Lung (tissue), 12 donors: ENCODE data around the gene CALCB. TPM values are rescaled to one million over a fixed set of nuclear protein-coding genes. Genes with fewer than 3 reads are reported as not detected.

Experiments
- ATAC-seq: fragments of 200-7000 bp; cut with Tn5 transposase; one replicate; pipeline ENCODE4 v1.9.1; 2020; ENCODE audit warnings: moderate number of reproducible peaks; ENCODE audit not compliant: insufficient read depth, low FRiP score
- DNase-seq, 3 donors: peaks; one replicate each; pipeline ENCODE4 v3.0.0-alpha.2; 2013 to 2017
- H3K27ac ChIP-seq, 2 donors: one replicate each; pipeline ENCODE4 v1.5.1; 2013; ENCODE audit warnings: mild to moderate bottlenecking in 2 of 2, moderate library complexity in 2 of 2, control low read depth in 1 of 2, inconsistent platforms in 1 of 2, low read depth in 1 of 2, low read length in 1 of 2
- H3K27me3 ChIP-seq, 3 donors: one replicate each; pipeline ENCODE4 v1.5.1; 2013; ENCODE audit warnings: low read length in 2 of 3; ENCODE audit not compliant: control insufficient read depth in 3 of 3, insufficient read depth in 3 of 3
- H3K36me3 ChIP-seq, 4 donors: one replicate each; pipeline ENCODE4 v1.5.1; 2013; ENCODE audit warnings: low read length in 4 of 4, mild to moderate bottlenecking in 1 of 4, moderate library complexity in 1 of 4; ENCODE audit not compliant: control insufficient read depth in 4 of 4, insufficient read depth in 4 of 4
- H3K4me1 ChIP-seq, 5 donors: one replicate each; pipeline ENCODE4 v1.5.1; 2013; ENCODE audit warnings: low read length in 5 of 5, mild to moderate bottlenecking in 2 of 5, moderate library complexity in 1 of 5; ENCODE audit not compliant: control insufficient read depth in 5 of 5, insufficient read depth in 5 of 5
- H3K4me3 ChIP-seq: one replicate; pipeline ENCODE4 v1.5.1; 2013; ENCODE audit warnings: mild to moderate bottlenecking, control low read depth, moderate library complexity
- H3K9ac ChIP-seq, 2 donors: one replicate each; pipeline ENCODE4 v1.5.1; 2013; ENCODE audit warnings: low read length in 2 of 2, control low read depth in 1 of 2; ENCODE audit not compliant: insufficient read depth in 1 of 2
- H3K9me3 ChIP-seq, 4 donors: one replicate each; pipeline ENCODE4 v1.5.1; 2013; ENCODE audit warnings: low read length in 3 of 4, mild to moderate bottlenecking in 1 of 4, moderate library complexity in 1 of 4; ENCODE audit not compliant: control insufficient read depth in 4 of 4, insufficient read depth in 3 of 4
- CTCF ChIP-seq: IDR thresholded peaks from 2 replicates; pipeline ENCODE4 v1.5.1; 2012; ENCODE audit warnings: mild to moderate bottlenecking; ENCODE audit errors: control extremely low read depth, extremely low read depth
- WGBS, 2 donors: extraction: QIAGEN DNeasy Blood & Tissue Kit; methylation state at CpG; one replicate each; pipeline ENCODE4 v1.1.7; 2013; 5-methylcytosine and 5-hydroxymethylcytosine counted together
- polyA plus RNA-seq, 2 donors: library from polyadenylated mRNA; stranded (reverse); fragments of 200-250 nt; gene quantifications; one replicate each; pipeline ENCODE4 v1.2.1, GENCODE V29; 2013
- total RNA-seq, 2 donors: library from RNA; depleted of rRNA in 1 of 2; stranded (reverse); fragments of >200 nt in 1 of 2; gene quantifications; one replicate each; pipeline ENCODE4 v1.2.1, GENCODE V29; 2014 to 2021
- donor health status: control.
- donor health status: control.
- donor health status: Bipolar disorder and iron deficiency.
- donor health status: healthy.
- donor health status: DM: yes; HTN: yes; CAD: no.

Gene CALCB
- total and polyA plus RNA-seq, 4 donors: 0.09 to 0.25 (median 0.11) TPM; not detected in 1

GRCh38 chr11:15075162-15075526, 1.8 kb downstream of the CALCB start:
- H3K36me3 ChIP-seq: no peaks in the 10 kb centered on the region
- DNase-seq: no peak
- no peak for ATAC-seq
- H3K4me1 ChIP-seq: peaks cover 0 to 19% (median 9%) of the 10 kb centered on the region in 5 donors
- H3K9ac ChIP-seq: no peak overlapping the region
- H3K27me3 ChIP-seq: peaks cover 12 to 30% (median 19%) of the 10 kb centered on the region in 3 donors
- WGBS, 2 donors: 39 to 44% methylated on average over 4 of the region's 4 CpGs
- no peak for TF ChIP-seq CTCF
- H3K27ac ChIP-seq: no peak overlapping the region
- H3K4me3 ChIP-seq: no peak overlapping the region
- peaks cover 0 to 12% (median 0%) of the 10 kb centered on the region in 4 donors for H3K9me3 ChIP-seq

DNA sequence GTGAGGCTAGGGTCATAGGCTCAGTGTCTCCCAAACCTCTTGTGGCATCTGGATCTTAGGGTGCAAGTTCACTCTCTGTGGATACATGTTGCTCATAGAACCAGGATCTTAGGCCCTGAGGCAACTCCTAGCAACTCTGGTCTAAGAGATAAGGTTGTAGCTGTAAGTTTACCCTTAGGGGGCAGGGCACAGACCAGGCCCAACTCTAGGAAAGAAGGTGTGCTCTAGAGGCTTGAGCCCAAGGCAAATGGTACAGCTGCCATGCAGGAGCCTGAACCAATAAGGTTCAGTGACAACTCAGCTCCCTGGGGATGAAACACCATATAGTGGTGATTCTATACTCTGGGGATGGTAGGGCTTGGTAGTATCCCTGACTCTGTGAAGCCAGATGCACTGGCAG, 17.8 kb downstream of the CALCB start:
- DNase-seq: no peak
- peaks cover 0 to 3% (median 0%) of the 10 kb centered on the region in 4 donors for H3K9me3 ChIP-seq

GRCh38 chr11:15091625-15092024, 18.2 kb downstream of the CALCB start:
- Histone ChIP-seq H3K36me3 (no peaks in the 10 kb centered on the region), H3K4me1 (no peaks in the 10 kb centered on the region), H3K27ac (no peak overlapping the region), H3K9ac (no peak overlapping the region), H3K4me3 (no peak overlapping the region), H3K9me3 (peaks cover 0 to 3% (median 0%) of the 10 kb centered on the region in 4 donors), H3K27me3 (peaks cover 0 to 2% (median 0%) of the 10 kb centered on the region in 3 donors)
- 94 to 100% methylated on average over 1 of the region's 1 CpG for WGBS, 2 donors
- DNase-seq (no peak), ATAC-seq (no peak)
- no peak for TF ChIP-seq CTCF

More for the DNA sequence above, 17.8 kb downstream of the CALCB start:
- Histone ChIP-seq H3K36me3 (no peaks in the 10 kb centered on the region), H3K27me3 (peaks cover 0 to 2% (median 0%) of the 10 kb centered on the region in 3 donors), H3K4me1 (no peaks in the 10 kb centered on the region), H3K27ac (no peak overlapping the region), H3K4me3 (no peak overlapping the region), H3K9ac (no peak overlapping the region)
- TF ChIP-seq CTCF: no peak
- ATAC-seq: no peak

DNA sequence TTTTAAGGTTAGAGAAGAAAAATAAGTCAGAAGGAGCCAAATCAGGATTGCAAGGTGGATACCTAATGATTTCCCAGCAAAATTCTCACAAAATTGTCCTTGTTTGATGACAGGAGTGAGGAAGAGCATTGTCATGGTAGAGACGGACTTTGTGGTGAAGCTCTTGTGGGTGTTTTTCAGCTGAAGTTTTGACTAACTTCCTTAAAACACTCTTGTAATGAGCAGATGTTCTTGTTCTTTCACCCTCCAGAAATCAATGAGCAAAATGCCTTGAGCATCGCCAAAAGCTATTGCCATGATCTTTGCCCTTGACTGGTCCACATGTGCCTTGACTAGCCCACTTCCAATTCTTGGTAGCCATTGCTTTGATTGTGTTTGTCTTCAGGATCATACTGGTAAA, 20.0 kb downstream of the CALCB start:
- no peak for TF ChIP-seq CTCF

More for the DNA sequence above, 20.0 kb downstream of the CALCB start:
- no peaks in the 10 kb centered on the region for H3K36me3 ChIP-seq
- H3K27ac ChIP-seq: no peak overlapping the region
- WGBS, 2 donors: 45 to 61% methylated on average over 2 of the region's 2 CpGs
- no peak for ATAC-seq
- DNase-seq: no peak
- no peak overlapping the region for H3K4me3 ChIP-seq
- H3K4me1 ChIP-seq: no peaks in the 10 kb centered on the region
- peaks cover 0 to 2% (median 0%) of the 10 kb centered on the region in 3 donors for H3K27me3 ChIP-seq
- no peaks in the 10 kb centered on the region for H3K9me3 ChIP-seq
- H3K9ac ChIP-seq: no peak overlapping the region
